GM21529 (cell line): ENCODE data around the gene SPATA22.
"Not testable (repeated sequence)": the region's sequence is repeated elsewhere in the genome, so short reads cannot be mapped to it uniquely, and the experiment has no call there.

Experiments
- ATAC-seq: cut with Tn5 transposase; IDR thresholded peaks from one replicate; pipeline ENCODE4 v1.9.1; 2021; ENCODE audit not compliant: unreplicated experiment

The SPATA22 gene

GRCh38 chr17:3471599-3471998, at the start of gene SPATA22:
SPATA22 (minus strand) TSS chr17:3471819; CDS start chr17:3469325, 2,494 bp downstream.
- no peak for ATAC-seq

- ATAC-seq, result not testable (repeated sequence)
These were observed 47.9 kb upstream of the SPATA22 start for GRCh38 chr17:3519472-3519871.

- no peak for ATAC-seq
These were observed 43.3 kb upstream of the SPATA22 start for GRCh38 chr17:3514873-3515272.

GRCh38 chr17:3514167-3514566, 42.5 kb upstream of the SPATA22 start:
- not testable (repeated sequence) for ATAC-seq

- no peak for ATAC-seq
These were observed 41.9 kb upstream of the SPATA22 start for GRCh38 chr17:3513305-3514035.

GRCh38 chr17:3512505-3513171, 41.0 kb upstream of the SPATA22 start:
- no peak for ATAC-seq

- no peak for ATAC-seq
These were observed 40.4 kb upstream of the SPATA22 start for GRCh38 chr17:3511852-3512504.

- ATAC-seq, result no peak
These were observed 38.5 kb upstream of the SPATA22 start for GRCh38 chr17:3510090-3510489.

- no peak for ATAC-seq
These were observed 36.2 kb upstream of the SPATA22 start for GRCh38 chr17:3507869-3508268.

GRCh38 chr17:3507071-3507470, 35.5 kb upstream of the SPATA22 start:
- no peak for ATAC-seq

GRCh38 chr17:3506054-3506453, 34.4 kb upstream of the SPATA22 start:
- no peak for ATAC-seq

- ATAC-seq, result no peak
These were observed 33.4 kb upstream of the SPATA22 start for GRCh38 chr17:3505008-3505407.

GRCh38 chr17:3503285-3503684, 31.7 kb upstream of the SPATA22 start:
- no peak for ATAC-seq

- no peak for ATAC-seq
These were observed 30.8 kb upstream of the SPATA22 start for GRCh38 chr17:3502466-3502865.

GRCh38 chr17:3501344-3501743, 29.7 kb upstream of the SPATA22 start:
- ATAC-seq, result no peak

GRCh38 chr17:3497101-3497500, 25.5 kb upstream of the SPATA22 start:
- ATAC-seq, result no peak

GRCh38 chr17:3485481-3486068, 14.0 kb upstream of the SPATA22 start:
- no peak for ATAC-seq

- ATAC-seq, result no peak
These were observed 11.2 kb upstream of the SPATA22 start for GRCh38 chr17:3482852-3483251.

- ATAC-seq, result no peak
These were observed 8.4 kb upstream of the SPATA22 start for GRCh38 chr17:3479988-3480387.

GRCh38 chr17:3475812-3476610, 4.4 kb upstream of the SPATA22 start, which contains the start of gene ASPA:
ASPA (plus strand) TSS chr17:3475997; CDS start chr17:3476160, 163 bp downstream.
- ATAC-seq, result no peak

GRCh38 chr17:3475251-3475685, 3.6 kb upstream of the SPATA22 start:
- ATAC-seq, result no peak
